Fibroblast of peridontal ligament (primary cell): ENCODE measurements around the gene PPP2R1B.
"Not testable (repeated sequence)": the region's sequence is repeated elsewhere in the genome, so short reads cannot be mapped to it uniquely, and the experiment has no call there.

ENCODE experiments used
- DNase-seq: peaks from one replicate; pipeline ENCODE4 v3.0.0-alpha.2; 2010; ENCODE audit errors: extremely low read depth

Gene PPP2R1B

DNA sequence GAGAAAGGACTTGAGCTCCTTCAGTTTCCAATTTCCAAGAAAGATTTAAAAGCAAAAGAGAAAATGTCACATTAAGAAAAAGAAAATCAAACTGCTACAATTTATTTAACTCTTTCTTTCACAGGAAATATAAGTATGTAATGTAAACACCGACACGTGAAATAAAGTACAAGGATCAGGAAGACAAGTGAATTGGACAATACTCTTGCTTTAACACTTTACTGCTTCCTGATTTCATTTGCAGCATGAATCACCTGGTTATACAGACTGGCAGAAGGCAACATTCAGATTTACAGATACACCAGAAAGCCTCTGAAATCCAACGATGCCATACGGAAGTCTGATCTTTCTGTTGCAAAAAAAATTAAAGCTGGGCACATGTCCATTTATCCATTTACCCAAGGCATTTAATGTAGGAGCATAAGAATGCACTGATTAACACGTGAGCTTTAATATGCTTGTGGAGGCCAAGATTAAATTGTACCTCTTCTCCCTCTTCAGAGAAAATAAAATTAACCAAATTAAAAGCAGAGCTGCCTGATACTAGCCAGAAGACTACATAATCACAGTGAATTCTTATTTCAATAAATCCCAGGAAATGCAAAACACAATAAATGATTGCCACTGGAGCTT, 16.0 kb upstream of the PPP2R1B start:
- DNase-seq: no peak

DNA sequence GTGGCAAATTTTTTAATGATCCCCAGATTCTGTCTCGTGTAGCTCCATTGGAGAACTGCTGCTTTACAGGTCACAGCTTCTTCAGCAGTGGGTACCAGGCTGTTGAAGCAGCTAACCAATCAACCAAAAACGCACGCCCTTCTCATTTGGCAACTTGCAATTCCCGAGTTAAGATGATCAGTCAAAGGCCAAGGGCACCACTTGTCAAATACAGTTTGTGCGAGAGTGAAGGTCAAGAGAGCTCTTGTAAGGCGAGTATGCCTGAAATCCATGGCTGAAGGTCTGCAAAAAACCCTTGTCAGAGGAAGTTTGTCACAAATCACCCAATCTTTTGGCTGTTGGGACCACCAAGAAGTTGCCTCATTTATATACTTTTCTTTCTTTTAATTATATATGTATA, 12.9 kb upstream of the PPP2R1B start:
- DNase-seq: no peak

DNA sequence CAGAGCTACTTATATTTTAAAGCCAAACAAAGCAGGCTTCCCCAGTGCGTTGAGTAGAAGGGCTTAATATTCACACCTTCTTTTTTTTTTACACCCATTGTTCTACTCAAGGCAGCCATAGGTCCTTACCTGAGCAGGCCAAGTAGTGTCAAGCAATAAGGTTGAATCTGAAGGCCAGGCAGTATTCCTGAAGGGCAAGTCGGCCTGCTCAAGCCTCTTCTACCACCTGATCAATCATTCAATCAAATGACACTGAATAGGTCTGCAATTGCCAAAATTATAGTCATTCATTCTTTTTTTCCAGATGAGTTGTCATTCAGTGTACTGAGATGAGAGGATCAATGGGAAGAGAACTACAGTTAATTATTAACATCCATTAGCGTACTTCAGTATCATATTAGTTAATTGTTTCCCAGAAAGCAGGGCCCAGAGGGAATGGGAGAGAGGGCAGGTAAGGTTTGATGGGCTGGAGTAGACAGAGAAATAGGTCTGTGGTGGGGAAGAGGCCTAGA, 11.9 kb upstream of the PPP2R1B start:
- no peak for DNase-seq

DNA sequence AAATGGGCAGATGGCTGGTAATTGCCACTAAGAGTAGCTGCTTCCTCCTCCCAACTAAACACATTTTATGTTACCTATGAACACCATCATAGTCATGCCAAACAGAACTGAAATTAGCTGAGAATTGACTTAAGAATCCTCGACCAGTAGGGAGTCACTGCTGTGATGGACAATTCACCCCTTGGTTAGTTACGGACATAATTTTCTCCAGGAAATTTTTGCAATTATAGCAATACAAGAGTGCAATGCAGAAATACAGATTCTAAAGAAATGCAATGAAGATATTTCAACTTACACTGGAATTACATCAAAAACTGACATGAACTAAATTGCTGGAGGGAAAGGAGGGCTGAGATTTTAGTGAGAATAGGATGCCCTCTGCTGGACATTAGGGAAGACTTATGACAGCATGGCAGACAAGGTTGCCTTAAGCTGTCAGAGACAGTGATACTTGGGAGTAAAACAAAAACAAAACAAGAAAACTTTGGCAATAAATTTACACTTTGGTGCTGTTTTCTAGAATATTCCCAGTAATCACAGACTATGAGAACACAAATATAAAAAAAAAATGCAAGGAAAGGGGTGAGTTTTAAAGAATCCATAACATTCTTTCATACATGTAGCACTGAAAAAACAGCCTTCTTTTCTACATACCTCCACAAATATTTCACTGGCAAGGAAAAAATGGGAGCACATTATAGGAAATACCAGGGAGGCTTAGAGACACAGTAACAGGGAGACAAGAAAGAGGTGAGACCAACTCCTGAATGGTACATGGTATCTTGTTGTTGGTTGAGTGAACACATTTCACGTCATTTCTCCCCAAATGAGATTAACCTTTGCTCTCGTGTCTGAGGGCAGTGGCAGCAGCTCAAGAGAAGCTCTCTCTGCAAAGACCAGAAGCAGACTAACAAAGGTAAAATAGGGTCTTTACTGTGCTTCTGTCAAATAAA, 11.2 kb upstream of the PPP2R1B start:
- DNase-seq: peak; percentile 92

DNA sequence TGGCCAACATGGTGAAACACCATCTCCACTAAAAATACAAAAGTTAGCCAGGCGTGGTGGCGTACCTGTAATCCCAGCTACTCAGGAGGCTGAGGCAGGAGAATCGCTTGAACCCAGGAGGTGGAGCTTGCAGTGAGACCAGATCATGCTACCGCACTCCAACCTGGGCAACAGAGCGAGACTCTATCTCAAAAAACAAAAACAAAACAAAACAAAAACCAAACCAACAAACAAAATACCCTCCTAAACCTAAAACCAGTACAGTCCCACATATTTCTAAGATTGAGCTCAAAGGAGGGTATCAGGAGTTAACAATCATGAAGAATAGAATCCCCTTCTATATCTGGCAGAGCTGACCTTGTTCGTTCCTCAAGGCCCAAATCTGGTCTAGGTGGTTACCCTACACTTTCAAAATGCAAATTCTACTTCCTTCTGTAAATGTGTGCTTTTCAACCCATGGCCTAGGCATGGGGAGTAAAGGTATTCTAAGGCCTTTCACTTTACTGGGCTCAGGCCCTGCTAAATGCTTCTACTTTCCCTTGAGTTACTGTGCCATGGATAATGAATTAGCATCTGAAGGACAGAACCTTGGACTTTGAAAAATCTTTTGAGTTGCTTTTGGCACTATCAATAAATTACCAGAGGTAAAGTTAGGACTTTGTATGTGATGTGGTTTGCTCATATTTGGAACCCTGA, 10.4 kb upstream of the PPP2R1B start:
- DNase-seq: no peak

DNA sequence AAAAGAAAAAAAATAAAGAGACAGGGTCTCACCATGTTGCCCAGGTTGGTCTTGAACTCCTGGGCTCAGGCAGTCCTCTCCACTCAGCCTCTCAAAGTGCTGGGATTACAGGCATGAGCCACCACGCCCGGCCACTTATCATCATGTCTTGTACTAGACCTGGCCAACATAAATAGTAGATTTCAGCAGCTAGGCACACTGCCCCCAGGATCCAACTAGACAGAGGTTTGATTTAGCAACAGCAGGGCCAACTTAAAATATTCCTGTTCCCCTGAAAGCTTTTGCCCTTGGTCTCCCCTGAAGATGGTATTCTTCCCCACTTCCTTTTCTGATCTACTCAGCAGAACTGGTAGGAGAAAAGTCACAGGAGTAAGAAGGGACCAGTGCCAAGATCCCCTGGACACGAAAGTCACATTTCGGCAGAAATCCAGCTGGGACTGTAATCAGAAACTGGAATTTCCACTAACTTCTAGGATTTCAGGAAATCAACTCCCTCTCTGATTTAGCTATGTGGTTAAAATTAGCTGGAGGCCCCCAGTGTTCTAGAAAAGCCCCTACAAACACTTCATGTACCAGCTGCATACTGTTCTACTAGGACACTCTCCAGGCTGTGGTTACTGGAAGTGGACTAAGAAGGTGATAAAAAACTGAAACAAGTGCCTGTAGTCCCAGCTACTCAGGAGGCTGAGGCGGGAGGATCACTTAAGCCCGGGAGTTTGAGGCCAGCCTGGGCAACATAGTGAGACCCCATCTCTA, 8.9 kb upstream of the PPP2R1B start:
- peak; percentile 58 for DNase-seq

DNA sequence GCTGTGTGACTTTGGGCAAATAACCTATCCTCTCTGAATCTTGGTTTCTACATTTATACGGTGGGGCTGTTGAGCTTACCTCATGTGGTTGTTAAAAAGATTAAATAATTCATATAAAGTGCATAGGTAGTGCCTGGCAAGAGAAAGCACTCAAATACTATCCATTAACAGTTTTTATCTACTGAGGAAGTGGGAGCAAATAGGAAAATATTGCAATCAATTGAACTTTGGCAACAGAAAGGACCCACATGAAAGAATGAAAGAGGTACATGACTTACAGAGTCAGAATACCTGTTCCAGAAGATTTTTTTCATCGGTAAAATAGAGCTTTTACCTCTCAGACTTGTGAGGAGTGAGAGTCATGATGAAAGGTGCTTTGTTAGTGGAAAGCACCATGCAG, 6.3 kb upstream of the PPP2R1B start:
- no peak for DNase-seq

DNA sequence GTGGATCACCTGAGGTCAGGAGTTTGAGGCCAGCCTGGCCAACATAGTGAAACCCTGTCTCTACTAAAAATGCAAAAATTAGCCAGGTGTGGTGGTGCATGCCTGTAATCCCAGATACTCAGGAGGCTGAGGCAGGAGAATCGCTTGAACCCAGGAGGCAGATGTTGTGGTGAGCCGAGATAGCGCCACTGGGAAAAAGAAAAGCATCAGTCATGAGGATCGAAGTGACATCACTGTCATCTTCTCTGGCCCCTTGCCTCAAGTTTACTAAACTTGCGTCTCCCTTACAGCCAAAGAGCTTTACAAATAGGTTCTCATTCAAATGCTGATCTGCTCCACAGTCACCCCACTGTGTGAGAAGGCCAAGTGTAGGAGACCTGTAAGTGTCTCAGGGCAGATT, 5.0 kb upstream of the PPP2R1B start:
- not testable (repeated sequence) for DNase-seq

DNA sequence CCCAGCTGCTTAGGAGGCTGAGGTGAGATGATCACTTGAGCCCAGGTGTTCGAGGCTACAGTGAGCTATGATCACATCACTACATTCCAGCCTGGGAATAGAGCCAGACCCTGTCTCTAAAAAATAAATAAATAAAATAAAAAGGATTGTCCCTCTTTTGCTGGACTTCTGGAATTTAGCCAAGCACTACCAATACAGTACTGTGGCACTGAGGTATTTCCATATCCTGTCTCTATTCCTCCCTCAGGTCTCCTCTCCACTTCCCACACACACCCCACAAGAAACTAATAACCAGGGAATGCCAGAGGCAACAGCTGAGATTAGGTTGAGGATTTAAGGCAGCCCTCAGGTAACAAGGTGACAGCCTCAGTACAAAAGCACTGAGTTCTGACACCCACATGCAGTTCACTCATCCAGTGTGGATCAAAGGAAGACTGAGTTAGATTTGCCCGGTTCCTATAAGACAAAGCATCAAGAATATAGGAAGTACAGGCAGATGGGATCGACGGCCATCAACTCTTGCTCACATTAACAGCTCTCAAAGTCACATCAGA, 4.5 kb upstream of the PPP2R1B start:
- no peak for DNase-seq

DNA sequence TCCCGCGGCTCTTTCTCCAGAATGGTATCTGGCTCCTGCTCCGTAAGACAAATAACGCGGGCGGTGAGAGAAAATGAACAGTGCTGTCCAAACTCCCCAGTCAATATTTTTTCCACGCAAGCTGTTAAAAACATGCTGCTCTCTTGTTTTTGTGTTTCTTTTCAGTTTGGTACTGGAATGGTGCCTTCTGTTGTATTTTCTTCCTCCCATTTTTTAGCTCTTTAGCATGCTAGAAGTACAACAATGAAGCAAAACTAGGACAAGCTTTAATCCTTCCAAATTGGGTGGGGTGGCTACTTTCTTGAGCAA, 599 bp upstream of the PPP2R1B start:
- DNase-seq: no peak

DNA sequence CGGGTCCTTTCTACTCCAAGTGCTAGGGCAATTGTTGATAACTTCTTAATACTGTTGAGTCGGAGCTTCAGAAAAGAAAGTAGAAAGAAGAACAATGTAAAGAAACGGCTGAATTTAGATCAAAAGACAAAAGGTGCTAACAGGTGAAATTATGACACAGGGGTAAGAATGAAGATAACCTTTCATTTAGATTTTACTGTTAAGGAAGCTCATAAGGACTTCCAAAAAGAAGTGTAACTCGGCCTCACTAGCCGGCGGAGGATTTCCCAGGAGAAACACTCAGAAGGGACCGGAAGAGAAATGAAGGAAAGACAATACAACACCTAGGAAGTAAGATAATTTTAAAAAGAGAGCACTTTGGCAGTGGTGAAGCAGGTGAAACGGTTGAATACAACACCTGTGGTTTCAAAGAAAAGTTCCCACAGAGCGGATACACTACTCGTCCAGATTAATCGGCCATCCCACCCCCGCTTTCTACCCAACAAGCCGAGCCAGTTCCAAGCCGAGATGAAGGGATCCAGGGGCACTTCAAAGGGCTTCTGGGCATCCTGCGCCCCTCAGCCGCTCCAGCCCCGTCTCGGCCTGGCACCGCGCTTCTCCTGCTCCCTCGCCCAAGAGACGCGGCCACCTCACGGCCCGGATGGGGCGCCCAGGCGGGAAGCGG, 737 bp downstream of the PPP2R1B start:
- DNase-seq: peak; percentile 15

DNA sequence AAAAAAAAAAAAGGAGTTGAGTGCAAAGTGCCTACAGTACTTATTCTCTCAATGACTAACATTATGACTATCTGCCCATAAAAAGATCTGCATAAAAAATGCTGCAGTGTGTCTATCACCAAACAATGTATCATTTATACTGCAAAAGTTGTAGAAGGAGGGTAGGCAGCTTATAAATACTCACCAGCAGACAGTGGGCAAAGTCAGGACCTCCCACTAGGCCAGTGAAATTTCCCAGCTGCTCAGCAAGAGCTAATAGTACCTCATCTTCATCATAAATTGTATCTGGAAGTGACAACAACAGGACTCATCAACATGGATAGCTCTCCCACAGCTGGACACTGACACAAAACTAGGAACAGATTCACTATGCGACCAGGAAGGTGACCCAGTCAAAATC, 1.6 kb downstream of the PPP2R1B start:
- peak; percentile 23 for DNase-seq

DNA sequence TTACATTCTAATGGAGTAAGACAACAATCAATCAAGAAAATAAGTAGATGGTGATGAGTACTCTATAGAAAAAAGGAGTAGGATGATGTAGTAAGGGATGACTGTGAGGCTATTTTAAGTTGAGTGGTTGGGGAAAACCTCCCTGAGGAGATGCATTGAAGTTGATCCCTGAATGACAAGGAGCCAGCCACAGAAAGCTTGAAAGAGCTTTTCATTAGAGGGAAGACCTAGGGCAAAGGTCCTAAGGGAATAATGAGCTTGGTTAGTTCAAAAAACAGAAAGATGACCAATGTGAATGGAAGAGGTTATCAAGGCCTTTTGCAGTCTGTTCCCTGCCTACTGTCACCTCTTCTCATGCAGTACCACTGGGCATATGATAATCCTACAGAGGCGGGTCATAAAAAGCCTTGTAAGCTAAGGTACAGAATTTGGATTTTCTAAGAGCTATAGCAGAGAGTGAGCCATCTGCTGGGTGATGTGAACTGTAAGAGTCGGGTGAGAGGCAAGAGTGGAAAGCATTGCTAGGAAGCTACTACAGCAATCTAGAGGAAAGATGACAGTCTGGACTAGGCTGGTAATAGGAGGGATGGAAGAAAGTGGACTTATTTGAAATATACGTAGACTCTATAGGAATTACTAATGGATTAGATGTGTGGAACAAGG, 3.1 kb downstream of the PPP2R1B start:
- peak; percentile 67 for DNase-seq

DNA sequence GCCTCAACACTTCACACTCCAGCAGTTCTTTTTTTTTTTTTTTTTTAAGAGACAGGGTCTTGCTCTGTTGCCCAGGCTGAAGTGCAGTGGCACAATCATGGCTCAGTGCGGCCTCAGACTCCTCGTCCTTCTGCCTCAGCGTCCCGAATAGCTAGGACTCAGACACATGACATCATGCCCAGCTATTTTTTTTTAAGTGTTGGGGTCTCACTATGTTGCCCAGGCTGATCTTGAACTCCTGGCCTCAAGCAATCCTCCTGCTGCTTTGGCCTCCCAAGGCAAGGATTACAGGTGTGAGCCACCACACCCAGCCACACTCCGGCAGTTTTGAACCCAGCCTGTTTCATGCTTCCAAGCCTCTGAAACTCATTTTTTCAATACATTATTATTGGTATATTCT, 3.7 kb downstream of the PPP2R1B start:
- DNase-seq: no peak

DNA sequence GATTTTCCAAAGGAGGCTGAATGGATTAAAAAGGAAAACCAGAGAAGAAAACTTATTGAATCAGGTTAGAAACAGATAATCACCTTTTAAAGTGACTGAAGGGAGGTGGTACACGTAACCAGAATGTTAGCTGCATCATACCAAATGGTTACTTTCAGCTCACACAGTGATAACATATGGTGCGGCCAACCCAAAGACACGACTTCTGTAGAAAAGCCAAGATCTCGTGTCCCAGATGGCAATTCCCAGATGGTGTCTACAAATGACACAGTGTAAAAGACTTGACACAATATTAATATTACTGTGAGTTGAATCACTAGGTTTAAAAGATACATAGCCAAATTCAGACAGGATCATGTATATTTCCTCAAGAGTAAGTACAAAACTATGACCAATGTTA, 5.2 kb downstream of the PPP2R1B start:
- DNase-seq: no peak

DNA sequence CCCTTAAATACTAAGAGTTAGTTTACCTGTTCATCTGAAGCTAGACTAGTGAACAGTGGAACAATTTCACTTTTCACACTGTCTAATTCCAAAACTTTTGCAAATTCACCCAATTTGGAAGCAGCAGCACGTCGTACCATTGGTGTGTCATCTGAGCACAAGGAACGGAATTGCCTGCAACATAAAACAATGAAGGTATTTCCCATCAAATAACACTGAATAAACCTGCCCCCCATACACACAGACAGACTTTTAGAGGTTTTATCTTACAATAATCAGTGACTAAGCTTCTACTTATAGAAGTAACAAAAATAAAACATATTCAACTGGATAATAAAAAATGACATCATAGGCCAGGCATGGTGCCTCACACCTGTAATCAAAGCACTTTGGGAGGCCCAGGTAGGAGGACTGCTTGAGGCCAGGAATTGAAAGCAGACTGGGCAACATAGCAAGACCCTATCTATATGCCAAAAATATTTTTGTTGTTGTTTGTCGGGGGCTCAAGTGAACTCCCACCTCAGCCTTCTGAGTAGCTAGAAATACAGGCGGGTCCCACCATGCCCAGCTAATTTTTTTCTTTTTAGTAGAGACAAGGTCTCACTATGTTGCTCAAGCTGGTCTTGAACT, 6.3 kb downstream of the PPP2R1B start:
- no peak for DNase-seq

DNA sequence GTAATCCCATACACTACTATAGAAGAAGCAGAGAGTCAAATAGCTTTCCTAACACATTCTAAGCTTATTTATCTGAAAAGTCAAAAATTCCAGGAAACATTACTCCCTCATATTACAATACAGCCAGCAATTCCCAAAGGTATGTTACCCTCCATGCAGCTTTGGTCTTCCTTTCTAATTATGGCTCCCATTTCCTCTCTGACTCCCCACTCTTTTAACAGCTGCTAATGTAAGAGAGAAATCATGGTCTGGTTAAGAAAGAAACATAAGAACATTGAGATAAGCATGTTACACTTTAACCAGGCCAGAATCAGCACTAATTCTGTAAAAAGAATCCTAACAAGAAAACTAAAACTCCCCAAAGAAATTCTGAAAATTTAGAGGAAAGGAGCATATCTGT, 6.8 kb downstream of the PPP2R1B start:
- no peak for DNase-seq

DNA sequence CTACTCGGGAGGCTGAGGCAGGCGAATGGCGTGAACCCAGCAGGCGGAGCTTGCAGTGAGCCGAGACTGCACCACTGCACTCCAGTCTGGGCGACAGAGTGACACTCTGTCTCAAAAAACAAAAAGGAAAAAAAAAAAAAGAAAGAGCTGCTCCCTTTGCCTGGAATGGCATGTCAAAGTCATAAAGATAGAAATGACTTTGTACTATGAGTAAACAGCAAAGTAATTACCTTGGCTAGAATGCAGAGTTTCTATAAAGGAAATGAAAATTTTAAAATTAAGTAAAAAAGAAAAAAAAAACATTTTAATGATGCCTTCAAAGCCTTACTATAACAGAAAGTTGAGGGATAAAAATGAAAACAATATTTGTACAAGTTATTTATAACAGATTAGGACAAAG, 10.1 kb downstream of the PPP2R1B start:
- DNase-seq: no peak

DNA sequence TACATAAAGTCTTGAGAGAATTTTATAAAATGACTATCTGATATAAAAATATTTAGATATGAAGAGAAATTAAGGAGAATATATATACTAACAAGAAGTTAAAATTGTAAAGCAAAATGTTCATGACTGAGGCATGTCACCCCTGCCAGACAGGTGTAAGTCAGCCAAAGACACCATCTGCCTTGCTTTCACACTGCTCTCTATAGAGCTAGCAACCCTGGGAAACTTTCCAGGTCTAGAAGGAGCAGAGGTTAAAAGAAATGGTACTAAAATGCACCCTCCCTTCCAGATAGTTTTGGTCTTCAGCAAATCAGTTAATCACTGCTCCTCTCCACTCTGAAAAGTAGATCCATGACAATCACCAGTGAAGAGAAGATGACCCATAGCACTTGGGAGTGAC, 16.5 kb downstream of the PPP2R1B start:
- no peak for DNase-seq
